HUES64 (cell line): ENCODE measurements around the gene TLR3.

Source experiments
- H3K27ac ChIP-seq: 2 replicates; pipeline ENCODE4 v1.7.0; 2013; ENCODE audit warnings: low read depth, low read length, inconsistent platforms
- H3K27me3 ChIP-seq: 2 replicates; pipeline ENCODE4 v1.6.1; 2013; ENCODE audit warnings: mild to moderate bottlenecking, low read length; ENCODE audit not compliant: insufficient read depth
- H3K36me3 ChIP-seq: 2 replicates; pipeline ENCODE4 v1.6.1; 2013; ENCODE audit warnings: mild to moderate bottlenecking, low read length; ENCODE audit not compliant: insufficient read depth
- H3K4me1 ChIP-seq: 2 replicates; pipeline ENCODE4 v1.6.1; 2013; ENCODE audit warnings: mild to moderate bottlenecking, low read length, moderate library complexity; ENCODE audit not compliant: insufficient read depth
- H3K4me3 ChIP-seq: 2 replicates; pipeline ENCODE4 v1.5.1; 2013; ENCODE audit warnings: mild to moderate bottlenecking, low read length, moderate library complexity
- H3K9ac ChIP-seq: 2 replicates; pipeline ENCODE4 v1.6.1; 2013; ENCODE audit warnings: mild to moderate bottlenecking, low read depth, low read length
- H3K9me3 ChIP-seq: 2 replicates; pipeline ENCODE4 v1.6.1; 2013; ENCODE audit warnings: low read depth, low read length; ENCODE audit not compliant: insufficient read depth
- WGBS: fragments of 150-250, 120-280 bp; methylation state at CpG from one replicate; pipeline ENCODE4 v1.1.7; 2013; ENCODE audit warnings: missing lambda C conversion rate; 5-methylcytosine and 5-hydroxymethylcytosine counted together

TLR3 gene

GRCh38 chr4:186051096-186051495 lies 17.9 kb upstream of the TLR3 start:
- no peak overlapping the region for H3K4me3 ChIP-seq
- H3K36me3 ChIP-seq: no peaks in the 10 kb centered on the region
- 86% methylated on average over 11 of the region's 11 CpGs for WGBS
- no peaks in the 10 kb centered on the region for H3K27me3 ChIP-seq
- H3K27ac ChIP-seq: no peak overlapping the region
- no peaks in the 10 kb centered on the region for H3K4me1 ChIP-seq
- H3K9me3 ChIP-seq: peaks cover 11% of the 10 kb centered on the region
- H3K9ac ChIP-seq: no peak overlapping the region

- H3K9me3 ChIP-seq: peaks cover 6% of the 10 kb centered on the region; the same call in 1 of the 2 replicates
- H3K4me1 ChIP-seq: no peaks in the 10 kb centered on the region
- no peak overlapping the region for H3K4me3 ChIP-seq
- H3K27me3 ChIP-seq: no peaks in the 10 kb centered on the region
- H3K9ac ChIP-seq: no peak overlapping the region
- no peaks in the 10 kb centered on the region for H3K36me3 ChIP-seq
- no peak overlapping the region for H3K27ac ChIP-seq
- WGBS: 92% methylated on average over 6 of the region's 6 CpGs
These were observed 10.5 kb upstream of the TLR3 start for GRCh38 chr4:186058253-186058979.

GRCh38 chr4:186058980-186059316 lies 10.0 kb upstream of the TLR3 start:
- Histone ChIP-seq H3K9me3 (peaks cover 6% of the 10 kb centered on the region; the same call in 1 of the 2 replicates), H3K4me1 (no peaks in the 10 kb centered on the region), H3K27ac (no peak overlapping the region), H3K36me3 (no peaks in the 10 kb centered on the region), H3K27me3 (no peaks in the 10 kb centered on the region), H3K4me3 (no peak overlapping the region), H3K9ac (no peak overlapping the region)
- WGBS: 92% methylated on average over 3 of the region's 3 CpGs

- Histone ChIP-seq H3K36me3 (no peaks in the 10 kb centered on the region), H3K4me1 (no peaks in the 10 kb centered on the region), H3K4me3 (no peak overlapping the region), H3K9me3 (peaks cover 6% of the 10 kb centered on the region; the same call in 1 of the 2 replicates), H3K9ac (no peak overlapping the region), H3K27ac (no peak overlapping the region), H3K27me3 (no peaks in the 10 kb centered on the region)
- WGBS: 99% methylated on average over 4 of the region's 4 CpGs
These were observed 7.0 kb upstream of the TLR3 start for GRCh38 chr4:186061921-186062320.

- 80% methylated on average over 8 of the region's 9 CpGs for WGBS
- Histone ChIP-seq H3K9ac (no peak overlapping the region), H3K27me3 (no peaks in the 10 kb centered on the region)
These were observed 1.1 kb upstream of the TLR3 start for GRCh38 chr4:186067757-186068385.

GRCh38 chr4:186069729-186070128 lies 773 bp downstream of the TLR3 start:
- no peak overlapping the region for H3K4me3 ChIP-seq
- H3K36me3 ChIP-seq: no peaks in the 10 kb centered on the region
- H3K27ac ChIP-seq: no peak overlapping the region
- peaks cover 14% of the 10 kb centered on the region; the same call in 1 of the 2 replicates for H3K4me1 ChIP-seq
- H3K9me3 ChIP-seq: no peaks in the 10 kb centered on the region
- H3K27me3 ChIP-seq: no peaks in the 10 kb centered on the region
- H3K9ac ChIP-seq: no peak overlapping the region
- 91% methylated on average over 4 of the region's 4 CpGs for WGBS

More at GRCh38 chr4:186067757-186068385, 1.1 kb upstream of the TLR3 start:
- Histone ChIP-seq H3K4me1 (peaks cover 14% of the 10 kb centered on the region; the same call in 1 of the 2 replicates), H3K36me3 (no peaks in the 10 kb centered on the region), H3K4me3 (no peak overlapping the region), H3K27ac (no peak overlapping the region), H3K9me3 (no peaks in the 10 kb centered on the region)

- H3K4me3 ChIP-seq: no peak overlapping the region
- no peaks in the 10 kb centered on the region for H3K36me3 ChIP-seq
- no peaks in the 10 kb centered on the region for H3K27me3 ChIP-seq
- no peak overlapping the region for H3K27ac ChIP-seq
- 96% methylated on average over 10 of the region's 10 CpGs for WGBS
- peaks cover 14% of the 10 kb centered on the region; the same call in 1 of the 2 replicates for H3K4me1 ChIP-seq
- H3K9ac ChIP-seq: no peak overlapping the region
- H3K9me3 ChIP-seq: no peaks in the 10 kb centered on the region
These were observed 3.6 kb downstream of the TLR3 start for GRCh38 chr4:186072516-186072915.

- Histone ChIP-seq H3K9ac (no peak overlapping the region), H3K4me3 (no peak overlapping the region), H3K4me1 (peaks cover 11% of the 10 kb centered on the region), H3K36me3 (no peaks in the 10 kb centered on the region), H3K27me3 (no peaks in the 10 kb centered on the region), H3K27ac (no peak overlapping the region), H3K9me3 (no peaks in the 10 kb centered on the region)
- WGBS: 86% methylated on average over 6 of the region's 7 CpGs
These were observed 5.2 kb downstream of the TLR3 start for GRCh38 chr4:186074189-186074588.

GRCh38 chr4:186078981-186079638 lies 10.2 kb downstream of the TLR3 start:
- Histone ChIP-seq H3K4me3 (no peak overlapping the region), H3K4me1 (peaks cover 20% of the 10 kb centered on the region), H3K27ac (peak overlapping the region; percentile 9; the same call in 1 of the 2 replicates), H3K36me3 (no peaks in the 10 kb centered on the region), H3K9ac (peak overlapping the region; percentile 4; the same call in 1 of the 2 replicates), H3K9me3 (no peaks in the 10 kb centered on the region), H3K27me3 (no peaks in the 10 kb centered on the region)
- WGBS: 34% methylated on average over 9 of the region's 11 CpGs

GRCh38 chr4:186079694-186080093 lies 10.7 kb downstream of the TLR3 start:
- H3K4me1 ChIP-seq: peaks cover 20% of the 10 kb centered on the region
- 66% methylated on average over 9 of the region's 9 CpGs for WGBS
- no peak overlapping the region; the same call in 1 of the 2 replicates for H3K27ac ChIP-seq
- H3K9me3 ChIP-seq: no peaks in the 10 kb centered on the region
- no peak overlapping the region for H3K4me3 ChIP-seq
- H3K9ac ChIP-seq: no peak overlapping the region
- H3K36me3 ChIP-seq: no peaks in the 10 kb centered on the region
- no peaks in the 10 kb centered on the region for H3K27me3 ChIP-seq

GRCh38 chr4:186081202-186081807 lies 12.3 kb downstream of the TLR3 start:
- H3K4me3 ChIP-seq: peak overlapping the region; percentile 18
- H3K36me3 ChIP-seq: no peaks in the 10 kb centered on the region
- H3K27ac ChIP-seq: peak overlapping the region; percentile 86
- H3K27me3 ChIP-seq: no peaks in the 10 kb centered on the region
- H3K9me3 ChIP-seq: no peaks in the 10 kb centered on the region
- WGBS: 27% methylated on average over 15 of the region's 15 CpGs
- peaks cover 20% of the 10 kb centered on the region for H3K4me1 ChIP-seq
- peak overlapping the region; percentile 50; the same call in 1 of the 2 replicates for H3K9ac ChIP-seq
